HG03066 (cell line): ENCODE measurements around the gene FRK.
"Not testable (repeated sequence)": the region's sequence is repeated elsewhere in the genome, so short reads cannot be mapped to it uniquely, and the experiment has no call there.

Experiments
- ATAC-seq: cut with Tn5 transposase; IDR thresholded peaks from one replicate; pipeline ENCODE4 v1.9.1; 2021; ENCODE audit warnings: low read depth; ENCODE audit not compliant: unreplicated experiment

Gene FRK

DNA sequence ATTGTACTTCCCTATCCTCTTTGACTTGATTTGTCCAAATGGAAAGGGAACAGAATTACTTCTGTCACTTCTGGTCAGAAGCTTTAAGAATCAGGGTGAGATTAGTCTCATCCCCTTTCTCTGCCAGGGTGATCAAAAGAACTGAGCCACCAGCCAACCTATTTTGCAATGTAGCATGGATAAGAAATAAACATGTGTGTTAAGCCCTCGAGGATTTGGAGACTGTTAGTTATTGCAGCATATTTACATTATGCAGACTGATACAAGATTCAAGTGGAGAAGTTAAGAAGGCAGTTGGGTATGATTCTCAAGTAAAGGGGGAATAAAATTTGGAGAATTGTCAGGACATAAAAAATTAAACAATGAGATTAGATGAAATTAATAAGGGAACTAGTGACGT, 106.0 kb downstream of the FRK start:
- no peak for ATAC-seq

- no peak for ATAC-seq
These were observed 111.9 kb downstream of the FRK start for GRCh38 chr6:115948751-115949150.

- ATAC-seq, result no peak
These were observed 112.6 kb downstream of the FRK start for GRCh38 chr6:115947966-115948541.

- ATAC-seq, result no peak
These were observed 114.9 kb downstream of the FRK start for GRCh38 chr6:115945812-115946211.

- ATAC-seq, result no peak
These were observed 115.4 kb downstream of the FRK start for GRCh38 chr6:115945306-115945705.

DNA sequence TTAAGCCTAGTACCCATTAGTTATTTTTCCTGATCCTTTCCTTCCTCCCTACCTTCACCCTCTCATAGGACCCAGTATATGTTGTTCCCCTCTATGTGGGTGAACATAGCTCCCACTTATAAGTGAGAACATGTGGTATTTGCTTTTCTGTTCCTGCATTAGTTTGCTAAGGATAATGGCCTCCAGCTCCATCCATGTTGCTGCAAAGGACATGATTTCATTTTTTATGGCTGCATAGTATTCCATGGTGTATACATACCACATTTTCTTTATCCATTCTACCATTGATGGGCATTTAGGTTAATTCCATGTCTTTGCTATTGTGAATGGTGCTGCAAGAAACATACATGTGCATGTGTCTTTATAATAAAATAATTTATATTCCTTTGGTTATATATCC, 115.9 kb downstream of the FRK start:
- not testable (repeated sequence) for ATAC-seq

- not testable (repeated sequence) for ATAC-seq
These were observed 123.2 kb downstream of the FRK start for GRCh38 chr6:115937502-115937901.

- ATAC-seq, result no peak
These were observed 125.3 kb downstream of the FRK start for GRCh38 chr6:115935361-115935760.

GRCh38 chr6:115934829-115935228, 125.9 kb downstream of the FRK start:
- ATAC-seq, result no peak

GRCh38 chr6:115934145-115934544, 126.5 kb downstream of the FRK start:
- ATAC-seq, result no peak

- no peak for ATAC-seq
These were observed 128.2 kb downstream of the FRK start for GRCh38 chr6:115932481-115932880.

DNA sequence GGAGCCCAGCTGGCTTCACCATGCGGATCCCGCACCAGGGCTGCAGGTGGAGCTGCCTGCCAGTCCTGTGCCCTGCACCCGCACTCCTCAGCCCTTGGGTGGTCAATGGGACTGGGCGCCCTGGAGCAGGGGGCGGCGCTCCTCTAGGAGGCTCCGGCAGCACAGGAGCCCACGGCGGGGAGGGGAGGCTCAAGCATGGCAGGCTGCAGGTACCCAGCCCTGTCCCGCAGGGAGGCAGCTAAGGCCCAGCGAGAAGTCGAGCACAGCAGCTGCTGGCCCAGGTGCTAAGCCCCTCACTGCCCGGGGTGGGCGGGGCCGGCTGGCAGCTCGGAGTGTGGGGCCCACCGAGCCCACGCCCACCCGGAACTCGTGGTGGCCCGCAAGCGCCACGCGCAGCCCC, 132.7 kb downstream of the FRK start:
- not testable (repeated sequence) for ATAC-seq

- ATAC-seq, result no peak
These were observed 137.7 kb downstream of the FRK start for GRCh38 chr6:115922971-115923370.

DNA sequence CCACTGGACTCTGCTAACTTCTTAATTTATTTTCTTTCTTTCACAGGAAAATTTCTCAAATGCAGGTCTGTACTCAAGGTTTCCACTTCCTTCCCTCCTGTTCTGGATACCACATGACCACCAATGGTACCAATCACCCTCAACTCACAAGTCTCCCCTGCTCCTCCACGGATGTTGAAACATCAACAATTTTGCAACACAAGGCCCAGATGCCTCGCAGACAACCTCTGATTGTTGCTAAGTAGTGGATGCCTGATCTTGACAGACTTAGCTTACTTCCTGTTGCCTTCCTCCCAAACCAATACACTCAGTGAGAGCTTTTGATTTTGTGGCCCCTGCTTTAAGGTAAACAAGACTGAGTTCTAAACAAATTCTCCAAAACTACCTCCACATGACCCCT, 146.6 kb downstream of the FRK start:
- no peak for ATAC-seq

DNA sequence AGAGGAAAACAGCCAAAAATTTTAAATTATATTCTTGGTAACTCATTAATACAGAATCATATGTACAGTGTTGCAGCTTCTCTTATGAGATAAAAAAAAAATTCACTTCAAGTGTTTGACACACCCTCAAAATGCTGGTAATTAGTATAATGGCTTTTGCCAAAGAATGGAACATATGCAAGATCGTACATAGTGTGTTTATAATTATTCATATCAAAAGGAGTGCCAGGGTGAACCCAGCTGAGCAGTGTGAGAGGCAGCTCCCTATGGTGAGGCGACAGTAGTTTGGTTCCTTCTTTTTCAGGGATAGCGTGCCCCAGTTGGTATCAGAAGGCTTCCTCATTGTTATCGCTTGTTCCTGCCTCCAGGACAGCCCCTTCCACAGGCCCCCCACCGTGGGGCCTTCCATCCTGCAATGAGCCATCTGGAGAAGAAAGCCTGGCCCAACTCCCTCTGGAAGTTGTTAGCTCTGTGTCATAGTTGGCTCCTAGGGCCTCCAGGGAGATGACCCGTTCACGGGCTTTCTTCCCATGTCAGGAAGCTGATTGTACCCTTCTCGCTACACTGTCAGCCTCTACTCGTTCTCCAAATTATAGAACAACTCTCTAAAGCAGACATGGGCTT, 150.7 kb downstream of the FRK start:
- ATAC-seq, result no peak

- no peak for ATAC-seq
These were observed 151.7 kb downstream of the FRK start for GRCh38 chr6:115908906-115909559.

DNA sequence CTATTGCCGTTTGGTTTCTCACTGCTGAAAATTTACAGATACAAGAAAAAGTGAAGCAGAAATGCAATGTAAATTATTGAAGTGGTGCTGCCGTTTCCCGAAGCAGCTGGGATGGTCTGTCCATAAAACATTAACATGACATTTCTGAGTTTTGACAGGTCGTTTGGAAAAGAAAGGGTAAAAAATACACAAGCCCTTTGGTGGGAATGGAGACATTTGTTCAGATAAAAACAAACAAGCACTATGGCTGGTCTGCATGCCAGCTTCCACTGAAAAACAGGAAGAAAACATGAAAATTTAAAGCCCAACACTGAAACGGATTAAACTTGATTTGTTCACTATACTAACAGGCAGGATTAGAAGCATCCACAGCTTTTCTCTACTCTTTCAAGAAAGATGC, 155.2 kb downstream of the FRK start:
- ATAC-seq, result no peak

DNA sequence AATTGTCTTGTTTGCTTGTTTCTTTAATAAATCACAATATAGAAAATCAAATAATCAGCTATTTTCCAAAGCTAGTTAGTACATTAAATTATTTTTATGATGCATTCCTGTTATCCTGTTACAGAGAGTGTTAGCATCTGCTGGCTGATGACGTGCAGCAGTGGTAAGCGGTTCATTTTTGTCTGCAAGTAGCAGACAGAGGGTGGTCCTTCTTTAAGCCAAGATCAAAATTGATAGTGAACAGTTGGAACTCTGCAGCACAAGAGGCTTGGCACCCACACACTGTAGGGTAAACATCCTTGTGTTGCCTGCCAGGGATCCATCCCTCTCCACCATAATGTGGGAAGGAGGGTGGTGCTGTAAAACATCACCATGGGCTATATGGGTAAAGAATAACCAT, 158.3 kb downstream of the FRK start:
- no peak for ATAC-seq

- ATAC-seq, result no peak
These were observed 158.8 kb downstream of the FRK start for GRCh38 chr6:115901896-115902295.

DNA sequence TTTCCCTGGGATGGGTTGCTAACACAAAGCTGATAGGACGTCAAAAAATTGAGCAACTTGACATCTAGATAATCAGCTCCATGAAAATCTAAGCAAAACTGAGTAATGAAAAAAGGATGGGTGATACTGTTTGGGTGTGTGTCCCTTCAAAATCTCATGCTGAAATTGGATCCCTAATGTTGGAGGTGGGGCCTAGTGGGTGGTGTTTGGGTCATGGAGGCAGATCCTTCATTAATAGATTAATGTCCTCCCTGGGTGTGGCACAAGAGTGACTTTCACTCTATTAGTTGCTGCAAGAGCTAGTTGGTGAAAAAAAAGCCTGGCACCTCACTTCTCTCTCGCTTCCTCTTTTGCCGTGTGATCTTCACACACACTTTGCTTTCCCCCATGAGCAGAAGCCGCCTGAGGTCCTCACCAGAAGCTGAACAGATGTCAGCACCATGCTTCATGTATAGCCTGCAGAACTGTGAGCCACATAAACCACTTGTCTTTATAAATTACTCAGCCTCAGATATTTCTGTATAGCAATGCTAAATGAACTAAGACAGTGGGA, 160.9 kb downstream of the FRK start:
- no peak for ATAC-seq

- no peak for ATAC-seq
These were observed 162.4 kb downstream of the FRK start for GRCh38 chr6:115898246-115898645.
